Measurements from ENCODE around the gene MARCHF4. TPM values are rescaled to one million over a fixed set of nuclear protein-coding genes. Genes with fewer than 3 reads are reported as not detected.

Gene MARCHF4
- total RNA-seq, 1 experiment from 2014 or later: 0.26 TPM

- Histone ChIP-seq H3K4me2 (ENCODE audit: insufficient read depth, insufficient read length, low read length) (no peak overlapping the region), H2BK5ac (ENCODE audit: insufficient read length, low read length) (no peak overlapping the region), H2AFZ (ENCODE audit: low read length) (no peak overlapping the region), H3K4ac (ENCODE audit: low read depth, low read length) (no peak overlapping the region), H3K27me3 (ENCODE audit: insufficient read depth, low read length) (no peaks in the 10 kb centered on the region), H3K14ac (ENCODE audit: insufficient read depth, low read length) (no peak overlapping the region), H3K9me3 (ENCODE audit: control insufficient read depth, low read depth, low read length) (no peaks in the 10 kb centered on the region), H2BK15ac (ENCODE audit: low read depth, low read length) (no peak overlapping the region), H3K18ac (ENCODE audit: insufficient read length, low read depth, low read length) (no peak overlapping the region), H2BK120ac (ENCODE audit: low read depth, low read length, poor library complexity, severe bottlenecking) (no peak overlapping the region), H2BK20ac (ENCODE audit: low read depth, low read length, poor library complexity, severe bottlenecking) (no peak overlapping the region), H3K79me2 (ENCODE audit: insufficient read depth, low read length) (no peaks in the 10 kb centered on the region), H3K23me2 (ENCODE audit: insufficient read length, low read depth, low read length, poor library complexity, severe bottlenecking) (no peaks in the 10 kb centered on the region), H2BK12ac (ENCODE audit: insufficient read length, low read depth, low read length) (no peak overlapping the region), H2AK5ac (ENCODE audit: insufficient read length, low read length) (no peak overlapping the region), H3T11ph (ENCODE audit: low read length) (no peak overlapping the region), H4K8ac (replicated peaks; ENCODE audit: insufficient read length, low read depth, low read length) (no peak overlapping the region), H3K27ac (ENCODE audit: insufficient read length, low read depth, low read length) (no peak overlapping the region), H3K56ac (ENCODE audit: insufficient read length, low read depth, low read length) (no peak overlapping the region), H3K4me1 (ENCODE audit: insufficient read depth, low read length) (no peaks in the 10 kb centered on the region), H4K91ac (ENCODE audit: insufficient read length, low read depth, low read length) (no peak overlapping the region), H3K9ac (ENCODE audit: extremely low read depth, insufficient read length, low read length) (no peak overlapping the region), H3K23ac (ENCODE audit: insufficient read length, low read depth, low read length) (no peak overlapping the region), H4K20me1 (ENCODE audit: control insufficient read depth, insufficient read depth, insufficient read length) (no peaks in the 10 kb centered on the region), H4K5ac (ENCODE audit: insufficient read length, low read depth, low read length) (no peak overlapping the region), H3K79me1 (ENCODE audit: insufficient read depth, low read depth, low read length, poor library complexity, severe bottlenecking) (no peaks in the 10 kb centered on the region)
- TF ChIP-seq, protein P1, sequence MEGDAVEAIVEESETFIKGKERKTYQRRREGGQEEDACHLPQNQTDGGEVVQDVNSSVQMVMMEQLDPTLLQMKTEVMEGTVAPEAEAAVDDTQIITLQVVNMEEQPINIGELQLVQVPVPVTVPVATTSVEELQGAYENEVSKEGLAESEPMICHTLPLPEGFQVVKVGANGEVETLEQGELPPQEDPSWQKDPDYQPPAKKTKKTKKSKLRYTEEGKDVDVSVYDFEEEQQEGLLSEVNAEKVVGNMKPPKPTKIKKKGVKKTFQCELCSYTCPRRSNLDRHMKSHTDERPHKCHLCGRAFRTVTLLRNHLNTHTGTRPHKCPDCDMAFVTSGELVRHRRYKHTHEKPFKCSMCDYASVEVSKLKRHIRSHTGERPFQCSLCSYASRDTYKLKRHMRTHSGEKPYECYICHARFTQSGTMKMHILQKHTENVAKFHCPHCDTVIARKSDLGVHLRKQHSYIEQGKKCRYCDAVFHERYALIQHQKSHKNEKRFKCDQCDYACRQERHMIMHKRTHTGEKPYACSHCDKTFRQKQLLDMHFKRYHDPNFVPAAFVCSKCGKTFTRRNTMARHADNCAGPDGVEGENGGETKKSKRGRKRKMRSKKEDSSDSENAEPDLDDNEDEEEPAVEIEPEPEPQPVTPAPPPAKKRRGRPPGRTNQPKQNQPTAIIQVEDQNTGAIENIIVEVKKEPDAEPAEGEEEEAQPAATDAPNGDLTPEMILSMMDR (conservative IDR thresholded peaks at IDR 0.05): peak; percentile 43; the same call in 2 of the 3 replicates
- Mint-ChIP-seq H3K4me1 (peaks cover 28 to 30% of the 10 kb centered on the region in 2 experiments), H3K27ac (peak overlapping the region in 2 of 3 experiments; percentile 12 to 39; a peak in 1 of 7 replicates), H3K36me3 (ENCODE audit: insufficient read depth in 1 of 3, low read depth in 3 of 3) (no peaks in the 10 kb centered on the region), H3K27me3 (ENCODE audit: low read depth) (no peaks in the 10 kb centered on the region), H3K4me3 (no peak overlapping the region), H3K9me3 (no peaks in the 10 kb centered on the region)
- DNase-seq: peak; percentile 45
- no CpG with 5 or more reads among the region's 11 CpGs for WGBS (ENCODE audit: extremely low coverage, insufficient read length, low lambda C conversion rate)
These were observed 36.4 kb upstream of the MARCHF4 start for GRCh38 chr2:216408426-216409290.
